ENCODE measurements around the gene ELP4.
"Not testable (repeated sequence)": the region's sequence is repeated elsewhere in the genome, so short reads cannot be mapped to it uniquely, and the experiment has no call there.

Gene ELP4, protein sequence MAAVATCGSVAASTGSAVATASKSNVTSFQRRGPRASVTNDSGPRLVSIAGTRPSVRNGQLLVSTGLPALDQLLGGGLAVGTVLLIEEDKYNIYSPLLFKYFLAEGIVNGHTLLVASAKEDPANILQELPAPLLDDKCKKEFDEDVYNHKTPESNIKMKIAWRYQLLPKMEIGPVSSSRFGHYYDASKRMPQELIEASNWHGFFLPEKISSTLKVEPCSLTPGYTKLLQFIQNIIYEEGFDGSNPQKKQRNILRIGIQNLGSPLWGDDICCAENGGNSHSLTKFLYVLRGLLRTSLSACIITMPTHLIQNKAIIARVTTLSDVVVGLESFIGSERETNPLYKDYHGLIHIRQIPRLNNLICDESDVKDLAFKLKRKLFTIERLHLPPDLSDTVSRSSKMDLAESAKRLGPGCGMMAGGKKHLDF

DNA sequence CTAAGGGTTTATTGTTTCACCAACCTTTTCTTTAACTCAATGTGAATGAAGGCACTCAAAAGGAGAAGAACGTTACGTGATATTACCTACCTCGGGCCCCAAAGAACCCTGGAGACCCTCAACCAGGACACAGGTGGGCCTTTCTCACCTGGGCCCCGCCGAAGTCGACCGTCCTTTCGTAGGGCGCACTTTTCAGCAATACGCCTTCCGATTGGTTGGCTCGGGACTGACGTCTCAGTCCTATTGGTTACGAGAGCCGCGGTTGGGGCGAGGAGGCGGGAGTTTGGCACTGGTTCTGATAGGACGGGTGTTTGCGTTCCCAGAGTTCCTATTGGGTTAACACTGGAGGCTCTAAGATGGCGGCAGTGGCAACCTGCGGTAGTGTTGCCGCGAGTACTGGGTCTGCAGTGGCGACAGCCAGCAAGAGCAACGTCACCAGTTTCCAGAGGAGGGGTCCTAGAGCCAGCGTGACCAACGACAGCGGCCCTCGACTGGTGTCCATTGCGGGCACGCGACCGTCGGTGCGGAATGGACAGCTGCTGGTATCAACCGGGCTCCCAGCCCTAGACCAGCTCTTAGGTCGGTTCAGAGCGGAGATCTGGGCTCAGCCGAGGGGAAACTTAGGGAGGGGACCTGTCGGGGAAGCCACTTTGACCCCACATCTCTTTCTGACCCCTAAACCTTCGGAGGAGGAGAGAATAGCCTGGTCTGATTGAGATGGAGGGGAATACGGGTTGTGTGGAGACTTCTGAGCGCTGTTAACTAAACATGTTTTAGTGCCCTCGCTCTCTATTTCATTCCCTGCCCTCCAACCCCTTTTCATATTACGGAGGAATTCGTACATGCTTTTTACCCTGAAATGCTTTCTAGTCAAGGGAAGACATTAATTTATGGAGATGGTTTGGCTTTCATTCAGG is at the start of gene ELP4, which contains the start of gene IMMP1L:
ELP4 (plus strand) TSS at position 339 of the 917 bp plus-strand sequence; CDS start at position 357, 18 bp downstream.
IMMP1L (minus strand) TSS at position 194 of the 917 bp plus-strand sequence. CDS start 46,346 bp downstream, outside the sequence.
- peak; percentile 85 for DNase-seq (ENCODE audit: low read depth, low spot score)
- peak within 1 kb of the TSS; percentile 30 for H3K27ac ChIP-seq

DNA sequence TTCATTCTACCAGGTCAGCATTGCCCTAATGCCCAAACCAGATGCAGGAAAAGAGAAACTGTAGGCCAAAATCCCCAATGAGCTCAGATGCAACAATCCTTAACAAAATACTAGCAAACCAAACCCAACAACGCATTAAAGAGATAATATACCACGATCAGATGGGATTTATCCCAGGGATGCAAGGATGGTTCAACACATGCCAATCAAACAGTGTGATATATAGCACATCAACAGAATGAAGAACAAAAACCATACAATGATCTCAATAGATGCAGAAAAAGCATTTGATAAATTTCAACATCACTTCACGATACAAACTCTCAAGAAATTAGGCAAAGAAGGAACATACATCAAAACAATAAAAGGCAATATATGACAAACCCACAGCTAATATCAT is 45.1 kb upstream of the ELP4 start:
- H3K27ac ChIP-seq, result no peak overlapping the region
- no peak for DNase-seq (ENCODE audit: low read depth, low spot score)

DNA sequence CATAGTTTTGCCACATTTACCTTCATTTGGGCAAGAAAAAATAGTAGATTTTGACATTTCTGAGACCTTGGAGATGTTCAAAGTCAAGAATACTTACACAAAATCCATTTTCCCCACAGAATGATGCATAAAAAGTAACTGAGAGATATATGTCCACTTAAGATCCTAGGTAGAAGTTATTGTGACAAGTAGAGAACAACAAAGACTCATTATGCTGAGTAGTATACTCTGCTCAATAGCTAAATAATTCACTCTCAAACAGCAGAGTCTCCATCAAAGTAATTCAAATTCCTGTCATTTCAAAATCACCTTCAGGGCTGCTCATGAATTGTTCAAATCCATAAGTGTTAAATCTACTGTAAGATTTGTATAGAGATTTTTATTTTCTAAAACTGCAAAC is 35.5 kb upstream of the ELP4 start:
- no peak for DNase-seq (ENCODE audit: low read depth, low spot score)
- no peak overlapping the region for H3K27ac ChIP-seq

DNA sequence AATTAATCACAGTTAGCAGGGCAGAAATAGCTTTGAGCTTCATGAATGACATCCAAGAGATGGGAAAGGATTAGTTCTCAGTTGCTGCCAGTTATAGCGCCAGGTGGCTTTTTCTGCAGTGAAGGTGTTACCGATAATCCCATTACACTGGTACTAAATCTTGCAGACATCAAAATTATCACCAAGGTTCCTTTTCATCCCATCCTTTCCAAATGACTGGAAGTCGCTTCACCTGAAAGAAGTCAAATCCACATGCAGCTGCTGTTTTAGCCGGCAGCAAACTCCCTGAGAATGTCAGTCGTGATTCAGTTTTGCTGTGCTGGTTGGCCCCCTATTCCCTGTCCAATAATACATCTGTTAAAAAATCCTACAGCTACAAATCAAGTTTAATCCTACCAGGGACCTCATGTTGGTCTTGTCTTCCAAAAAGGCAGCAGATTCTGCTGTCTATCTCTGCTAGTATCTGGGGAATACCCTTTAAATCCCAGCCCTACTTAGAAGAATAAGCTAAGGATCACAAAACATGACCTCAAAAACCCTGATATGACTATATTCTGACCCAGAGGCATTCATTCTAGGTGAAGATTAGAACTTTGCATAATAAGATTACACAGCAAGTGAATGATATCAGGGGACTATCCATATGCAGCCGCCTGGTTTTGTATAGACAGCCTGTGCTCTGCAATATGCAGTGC is 31.9 kb upstream of the ELP4 start:
- no peak overlapping the region for H3K27ac ChIP-seq
- DNase-seq (ENCODE audit: low read depth, low spot score), result no peak

DNA sequence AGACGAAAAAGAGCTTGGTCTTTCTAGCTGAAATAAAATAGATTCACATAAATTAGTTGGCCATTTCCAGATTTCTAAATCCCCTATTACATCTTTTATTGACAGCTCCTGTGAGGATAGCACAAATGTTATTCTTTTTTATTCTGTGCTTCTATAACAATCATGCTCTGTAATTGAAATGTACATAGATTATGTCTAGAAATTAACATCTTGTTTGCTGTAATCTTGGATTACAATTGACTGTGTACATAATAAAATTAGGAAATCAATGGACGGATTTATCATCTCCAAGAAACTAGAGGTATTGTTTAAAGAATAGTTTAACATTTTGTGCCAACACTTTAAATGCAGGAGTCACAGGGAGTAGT is 31.4 kb upstream of the ELP4 start:
- no peak for DNase-seq (ENCODE audit: low read depth, low spot score)

DNA sequence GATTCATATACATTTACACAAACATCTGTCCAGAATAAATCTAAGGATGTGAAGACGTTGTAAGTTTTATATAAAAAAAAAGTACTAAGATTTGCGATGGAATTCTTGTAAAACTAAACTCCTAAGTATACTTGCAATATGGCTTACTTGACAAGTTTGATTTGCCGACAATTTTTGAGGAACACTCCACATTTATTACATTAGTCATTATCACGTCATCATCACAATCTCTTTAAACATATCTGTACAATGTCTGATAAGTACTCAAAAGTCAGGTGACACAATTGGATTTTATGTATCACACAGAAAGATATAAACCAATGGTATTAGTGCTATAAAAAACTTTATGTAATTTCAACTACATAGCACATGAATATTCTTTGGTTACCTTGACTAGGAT is 30.5 kb upstream of the ELP4 start:
- no peak overlapping the region for H3K27ac ChIP-seq
- no peak for DNase-seq (ENCODE audit: low read depth, low spot score)

More for the DNA sequence above, 31.4 kb upstream of the ELP4 start:
- H3K27ac ChIP-seq, result no peak overlapping the region

DNA sequence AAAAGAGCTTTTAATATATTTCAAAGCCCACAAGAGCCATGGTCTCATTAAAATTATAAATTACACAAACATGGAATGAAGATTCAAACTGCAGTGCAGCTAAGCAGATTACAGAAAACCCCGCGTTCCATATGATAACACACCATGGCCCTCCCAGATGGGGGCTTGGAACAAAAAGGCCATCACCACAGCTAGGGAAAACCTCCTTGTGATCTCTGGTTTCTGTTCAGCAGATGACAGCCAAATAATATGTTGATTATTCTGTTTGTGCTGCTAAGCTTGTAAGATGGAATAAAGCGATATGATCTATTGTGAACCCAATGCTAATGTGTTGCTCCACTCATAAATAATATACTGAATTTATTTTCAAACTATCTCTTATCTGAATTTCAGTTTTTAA is 28.6 kb upstream of the ELP4 start:
- H3K27ac ChIP-seq, result no peak overlapping the region
- DNase-seq (ENCODE audit: low read depth, low spot score), result no peak

DNA sequence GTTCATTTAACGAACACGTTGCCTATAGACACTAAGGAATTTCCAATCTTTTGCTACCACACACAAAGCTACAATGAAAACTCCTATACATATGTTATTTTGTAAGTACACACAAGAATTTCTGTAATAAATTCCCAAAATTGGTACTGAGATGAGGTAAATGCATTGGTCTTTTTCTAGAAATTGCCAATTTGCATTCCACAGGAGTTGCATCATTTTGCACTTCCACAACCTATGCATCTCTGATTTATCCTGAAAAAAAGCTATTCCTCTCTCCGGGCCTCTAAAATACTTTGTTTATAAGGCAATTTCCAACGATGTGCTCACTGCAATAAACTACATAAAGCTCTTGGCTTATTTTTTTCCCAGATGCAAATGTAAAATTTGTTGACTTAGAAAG is 25.1 kb upstream of the ELP4 start:
- H3K27ac ChIP-seq, result no peak overlapping the region
- no peak for DNase-seq (ENCODE audit: low read depth, low spot score)

DNA sequence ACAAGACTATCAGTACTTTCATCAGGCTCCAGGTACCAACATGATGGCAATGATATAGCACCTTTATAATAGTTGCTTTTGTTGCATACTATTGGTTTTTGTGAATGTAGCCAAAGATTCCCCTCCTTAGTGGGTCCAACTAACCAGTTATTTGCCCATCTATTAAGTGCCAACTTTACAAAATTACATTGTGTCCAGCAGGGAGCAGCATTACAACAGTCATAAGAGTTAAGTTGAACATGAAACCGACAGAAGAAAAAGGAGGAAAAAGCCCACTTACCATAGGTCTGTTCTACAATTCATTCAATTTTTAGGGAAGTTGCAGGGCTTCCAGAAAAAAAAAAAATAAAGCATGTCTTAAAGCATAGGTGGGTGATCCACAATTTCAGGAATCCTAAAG is 21.7 kb upstream of the ELP4 start:
- no peak for DNase-seq (ENCODE audit: low read depth, low spot score)

DNA sequence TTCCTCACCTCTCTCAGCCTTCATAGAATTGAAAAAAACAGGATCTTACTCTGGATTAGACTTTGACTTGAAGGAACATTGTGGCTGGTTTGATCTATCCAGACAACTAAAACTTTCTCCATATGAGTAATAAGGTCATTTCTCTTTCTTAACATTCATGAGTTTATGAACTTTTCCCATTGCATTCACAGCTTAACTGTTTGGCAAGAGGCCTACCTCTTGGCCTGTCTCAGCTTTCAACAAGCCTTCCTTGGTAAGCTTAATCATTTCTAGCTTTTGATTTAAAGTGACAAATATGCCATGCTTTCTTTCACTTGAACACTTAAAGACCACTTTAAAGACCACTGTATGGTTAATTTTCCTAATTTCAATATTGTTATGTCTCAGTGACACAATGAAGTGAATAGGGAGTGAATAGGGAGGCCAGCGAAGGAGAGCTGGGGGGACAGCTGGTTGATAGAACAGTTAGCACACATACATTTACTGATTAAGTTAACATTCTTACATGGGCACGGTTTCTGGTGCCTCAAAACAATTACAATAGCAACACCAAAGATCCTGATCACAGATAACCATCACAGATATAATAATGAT is 17.1 kb upstream of the ELP4 start:
- no peak for DNase-seq (ENCODE audit: low read depth, low spot score)
- no peak overlapping the region for H3K27ac ChIP-seq

More for the DNA sequence above, 21.7 kb upstream of the ELP4 start:
- no peak overlapping the region for H3K27ac ChIP-seq

DNA sequence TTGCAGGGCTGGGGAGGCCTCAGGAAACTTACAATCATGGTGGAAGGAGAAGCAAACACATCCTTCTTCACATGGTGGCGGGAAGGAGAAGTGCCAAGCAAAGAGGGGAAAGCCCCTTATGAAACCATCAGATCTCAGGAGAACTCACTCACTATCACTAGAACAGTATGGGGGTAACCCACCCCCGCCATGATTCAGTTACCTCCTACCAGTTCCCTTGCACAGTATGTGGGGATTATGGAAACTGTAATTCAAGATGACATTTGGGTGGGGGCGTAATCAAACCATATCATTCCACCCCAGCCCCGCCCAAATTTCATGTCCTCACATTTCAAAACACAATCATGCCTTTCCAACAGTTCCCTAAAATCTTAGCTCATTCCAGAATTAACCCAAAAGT is 16.3 kb upstream of the ELP4 start:
- DNase-seq (ENCODE audit: low read depth, low spot score), result no peak
- no peak overlapping the region for H3K27ac ChIP-seq

DNA sequence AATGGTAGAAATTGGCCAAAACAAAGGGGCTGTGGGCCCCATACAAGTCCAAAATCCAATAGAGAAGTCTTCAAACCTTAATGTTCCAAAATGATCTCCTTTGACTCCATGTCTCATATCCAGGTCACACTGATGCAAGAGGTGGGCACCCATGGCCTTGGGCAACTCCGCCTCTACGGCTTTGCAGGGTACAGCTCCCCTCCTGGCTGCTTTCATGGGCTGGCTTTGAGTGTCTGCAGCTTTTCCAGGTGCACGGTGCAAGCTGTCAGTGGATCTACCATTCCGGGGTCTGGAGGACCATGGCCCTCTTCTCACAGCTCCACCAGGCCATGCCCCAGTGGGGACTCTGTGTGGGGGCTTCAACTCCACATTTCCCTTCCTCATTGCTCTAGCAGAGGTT is 15.8 kb upstream of the ELP4 start:
- H3K27ac ChIP-seq; DNase-seq (ENCODE audit: low read depth, low spot score): not testable (repeated sequence)

DNA sequence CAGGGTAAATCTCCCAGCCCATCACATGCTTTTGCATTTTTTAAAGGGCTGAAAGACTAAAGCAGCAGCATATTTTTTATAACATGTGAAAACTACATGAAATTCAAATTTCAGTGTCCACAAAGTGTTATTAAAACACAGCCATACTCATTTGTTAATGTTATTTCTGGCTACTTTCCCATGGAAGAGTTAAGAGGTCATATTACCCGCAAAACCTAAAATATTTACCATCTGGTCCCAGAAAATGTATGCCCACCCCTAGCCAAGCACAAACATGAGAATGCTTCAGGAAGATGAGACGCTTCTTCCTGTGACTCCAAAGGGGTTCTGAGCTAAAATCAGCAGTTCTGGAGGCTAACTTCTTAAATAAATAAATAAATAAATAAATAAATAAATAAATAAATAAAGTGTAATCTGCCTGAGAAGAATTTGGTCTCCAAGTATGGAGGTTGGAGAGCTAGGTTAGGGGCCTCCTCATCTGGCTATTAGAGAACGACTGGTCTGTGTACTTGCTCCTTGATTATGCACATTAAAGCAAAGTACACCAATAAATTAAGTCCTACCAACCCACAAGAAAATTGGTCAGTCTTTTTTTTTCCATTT is 9.9 kb upstream of the ELP4 start:
- no peak for DNase-seq (ENCODE audit: low read depth, low spot score)
- H3K27ac ChIP-seq, result no peak overlapping the region

DNA sequence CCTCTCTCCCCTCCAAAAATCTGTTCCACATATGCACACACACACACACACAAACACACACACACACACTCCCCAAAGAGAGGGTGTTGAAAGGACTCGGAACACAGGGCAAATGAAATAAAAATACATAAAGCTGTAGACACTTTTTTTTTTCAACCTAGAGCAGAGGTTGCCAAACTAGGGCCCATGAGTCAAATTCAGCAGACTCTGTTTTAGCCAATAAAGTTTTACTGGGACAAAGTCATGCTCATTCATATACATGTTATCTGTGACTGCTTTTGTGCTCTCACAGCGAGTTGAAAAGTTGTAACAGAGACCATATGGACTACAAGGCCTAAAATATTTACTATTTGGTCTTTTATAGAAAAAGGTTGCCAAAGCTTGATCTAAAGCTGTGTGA is 9.0 kb upstream of the ELP4 start:
- no peak overlapping the region for H3K27ac ChIP-seq
- DNase-seq (ENCODE audit: low read depth, low spot score), result no peak

DNA sequence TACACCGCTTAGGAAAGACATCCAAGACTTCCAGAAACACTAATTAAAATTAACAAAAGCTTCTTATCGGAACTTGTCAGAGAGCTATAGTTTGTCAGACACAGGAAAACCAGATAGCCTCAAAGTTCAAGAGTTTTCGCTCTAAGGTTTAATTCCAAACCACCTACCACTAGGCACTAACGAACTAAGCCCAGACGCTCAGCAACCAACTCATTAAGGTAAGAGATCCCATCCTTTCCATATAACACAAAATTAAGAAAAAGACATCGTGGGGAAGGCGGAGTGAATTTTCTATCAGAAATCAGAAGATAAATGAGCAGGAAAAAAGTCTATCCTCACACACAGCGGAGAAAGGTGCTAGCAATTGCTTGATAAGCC is 527 bp upstream of the ELP4 start:
- DNase-seq (ENCODE audit: low read depth, low spot score), result no peak
- peak overlapping the region; percentile 30 for H3K27ac ChIP-seq

DNA sequence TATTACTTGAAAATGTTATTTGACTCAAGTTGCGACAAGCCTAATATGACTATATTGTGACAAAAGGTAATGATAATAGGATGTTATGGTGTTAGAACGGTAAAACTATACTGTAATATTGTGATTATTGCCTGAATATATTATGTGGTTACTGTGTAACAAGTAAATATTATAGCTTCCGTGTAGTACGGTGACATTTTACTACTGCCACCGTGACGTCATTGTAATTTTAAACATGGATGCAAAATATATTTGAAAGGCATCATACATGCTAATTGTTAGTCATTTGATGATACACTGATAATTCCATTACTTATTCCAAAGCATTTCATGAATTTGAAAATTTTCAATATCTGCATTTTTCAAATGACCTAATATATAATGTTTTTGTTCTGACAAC is 2.5 kb downstream of the ELP4 start:
- no peak overlapping the region for H3K27ac ChIP-seq
- no peak for DNase-seq (ENCODE audit: low read depth, low spot score)

DNA sequence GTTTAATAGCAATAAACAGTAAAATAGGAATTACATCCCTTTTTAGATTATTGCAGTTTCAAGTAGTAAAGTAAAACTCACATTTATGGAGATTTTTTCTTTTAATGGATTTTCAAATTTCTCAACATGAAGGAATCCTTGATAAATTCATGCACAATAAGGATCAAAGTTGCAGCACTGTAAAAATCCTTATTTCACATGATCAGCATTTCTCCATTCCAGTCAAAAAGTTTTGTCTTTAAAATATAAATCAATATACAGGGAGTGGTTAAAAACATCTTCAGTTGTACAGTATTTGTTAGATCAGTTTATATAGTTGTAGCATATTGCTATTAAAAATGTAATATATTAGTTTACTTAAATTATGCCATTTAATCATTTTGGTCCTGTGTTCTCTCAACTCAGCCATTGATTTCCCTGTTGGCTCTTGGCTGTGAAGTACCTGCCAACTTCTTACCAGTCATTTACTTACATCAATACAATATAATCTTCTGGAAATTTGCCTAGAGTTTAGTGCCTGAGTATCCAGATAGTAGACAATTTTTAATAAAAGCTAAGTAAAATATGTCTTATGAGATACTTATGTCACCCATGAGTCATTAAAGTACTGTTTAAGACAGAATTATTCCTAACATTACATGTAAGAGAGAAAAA is 12.1 kb downstream of the ELP4 start:
- H3K27ac ChIP-seq, result no peak overlapping the region
- no peak for DNase-seq (ENCODE audit: low read depth, low spot score)

DNA sequence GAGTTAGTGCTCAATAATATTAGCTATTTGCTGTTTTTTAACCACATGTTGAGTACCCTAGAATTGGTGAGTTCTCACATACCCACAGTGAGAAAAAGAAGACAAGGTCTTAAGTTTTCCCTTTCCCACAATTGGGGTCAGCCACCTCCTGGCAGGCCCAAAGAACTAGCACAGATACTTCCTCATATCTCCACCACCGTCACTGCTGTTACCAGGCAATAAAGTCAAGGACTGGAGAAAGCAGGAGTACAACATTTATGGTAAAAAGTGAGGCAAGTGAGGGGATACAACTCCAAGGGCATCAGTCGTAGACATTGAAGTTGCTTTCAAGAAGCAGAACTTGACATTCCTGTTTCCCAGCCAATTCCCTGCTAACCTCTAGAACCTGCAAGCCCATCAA is 19.6 kb downstream of the ELP4 start:
- no peak for DNase-seq (ENCODE audit: low read depth, low spot score)
- no peak overlapping the region for H3K27ac ChIP-seq

DNA sequence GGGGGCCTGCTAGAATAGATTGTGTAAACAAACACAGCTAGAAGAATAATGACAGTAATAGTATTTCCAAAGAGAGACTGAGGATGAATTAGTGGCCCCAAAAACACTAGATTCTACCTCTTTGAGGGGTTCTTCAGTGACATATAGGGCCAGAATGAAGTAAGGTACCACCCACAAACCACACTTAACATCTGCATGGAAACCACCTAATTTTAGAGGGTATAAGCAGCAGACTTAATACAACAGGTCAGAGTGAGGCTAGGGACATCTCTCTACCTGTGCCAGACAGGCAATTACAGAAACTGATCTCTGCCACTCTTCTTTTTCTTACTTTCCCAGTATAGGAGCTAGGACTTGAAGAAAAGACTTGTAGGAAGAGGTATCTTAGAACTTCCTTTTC is 20.1 kb downstream of the ELP4 start:
- no peak for DNase-seq (ENCODE audit: low read depth, low spot score)
- no peak overlapping the region for H3K27ac ChIP-seq

Data from epithelial cell of prostate (primary cell).